GM06990 (cell line): ENCODE results near the gene SLC27A2.

Experiments
- DNase-seq: peaks from one replicate; pipeline ENCODE4 v3.0.0-alpha.2; 2011; ENCODE audit not compliant: insufficient read length; ENCODE audit errors: extremely low read depth
- H3K27me3 ChIP-seq: replicated peaks from 2 replicates; pipeline ENCODE4 v1.6.0; 2011; ENCODE audit warnings: low read length; ENCODE audit not compliant: control insufficient read depth, insufficient read depth
- H3K36me3 ChIP-seq: 2 replicates; pipeline ENCODE4 v1.5.1; 2011; ENCODE audit warnings: low read length; ENCODE audit not compliant: control insufficient read depth, insufficient read depth
- H3K4me3 ChIP-seq: replicated peaks from 2 replicates; pipeline ENCODE4 v1.5.1; 2011; ENCODE audit warnings: low read depth, mild to moderate bottlenecking, control low read depth, low read length
- TF ChIP-seq, protein P1 (sequence below): IDR thresholded peaks from 2 replicates; pipeline ENCODE4 v1.5.1; 2011; ENCODE audit warnings: low read length, control low read depth, mild to moderate bottlenecking, inconsistent platforms; ENCODE audit not compliant: insufficient read depth, poor library complexity, severe bottlenecking

SLC27A2 gene

DNA sequence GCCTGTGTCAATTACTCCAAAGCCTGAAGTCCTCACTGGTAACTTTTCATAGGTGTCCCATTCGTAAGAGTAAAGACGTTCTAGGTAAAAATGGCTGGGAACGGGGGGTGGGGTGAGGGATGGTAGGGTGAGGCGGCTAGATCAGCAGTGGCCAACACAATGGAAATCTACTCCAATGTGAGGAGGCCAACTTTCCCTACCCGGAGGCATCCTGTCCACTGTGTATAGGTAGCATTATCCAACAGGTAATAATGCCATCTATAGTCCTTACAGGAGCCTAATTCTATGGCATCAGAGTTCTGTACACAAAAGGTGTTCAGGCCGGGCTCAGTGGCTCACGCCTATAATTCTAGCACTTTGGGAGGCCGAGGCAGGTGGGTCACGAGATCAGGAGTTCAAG, 54.4 kb downstream of the SLC27A2 start:
- DNase-seq: no peak
- no peaks in the 10 kb centered on the region for H3K27me3 ChIP-seq
- no peak overlapping the region for H3K4me3 ChIP-seq
- TF ChIP-seq, protein P1, sequence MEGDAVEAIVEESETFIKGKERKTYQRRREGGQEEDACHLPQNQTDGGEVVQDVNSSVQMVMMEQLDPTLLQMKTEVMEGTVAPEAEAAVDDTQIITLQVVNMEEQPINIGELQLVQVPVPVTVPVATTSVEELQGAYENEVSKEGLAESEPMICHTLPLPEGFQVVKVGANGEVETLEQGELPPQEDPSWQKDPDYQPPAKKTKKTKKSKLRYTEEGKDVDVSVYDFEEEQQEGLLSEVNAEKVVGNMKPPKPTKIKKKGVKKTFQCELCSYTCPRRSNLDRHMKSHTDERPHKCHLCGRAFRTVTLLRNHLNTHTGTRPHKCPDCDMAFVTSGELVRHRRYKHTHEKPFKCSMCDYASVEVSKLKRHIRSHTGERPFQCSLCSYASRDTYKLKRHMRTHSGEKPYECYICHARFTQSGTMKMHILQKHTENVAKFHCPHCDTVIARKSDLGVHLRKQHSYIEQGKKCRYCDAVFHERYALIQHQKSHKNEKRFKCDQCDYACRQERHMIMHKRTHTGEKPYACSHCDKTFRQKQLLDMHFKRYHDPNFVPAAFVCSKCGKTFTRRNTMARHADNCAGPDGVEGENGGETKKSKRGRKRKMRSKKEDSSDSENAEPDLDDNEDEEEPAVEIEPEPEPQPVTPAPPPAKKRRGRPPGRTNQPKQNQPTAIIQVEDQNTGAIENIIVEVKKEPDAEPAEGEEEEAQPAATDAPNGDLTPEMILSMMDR: no peak
- H3K36me3 ChIP-seq: no peaks in the 10 kb centered on the region

DNA sequence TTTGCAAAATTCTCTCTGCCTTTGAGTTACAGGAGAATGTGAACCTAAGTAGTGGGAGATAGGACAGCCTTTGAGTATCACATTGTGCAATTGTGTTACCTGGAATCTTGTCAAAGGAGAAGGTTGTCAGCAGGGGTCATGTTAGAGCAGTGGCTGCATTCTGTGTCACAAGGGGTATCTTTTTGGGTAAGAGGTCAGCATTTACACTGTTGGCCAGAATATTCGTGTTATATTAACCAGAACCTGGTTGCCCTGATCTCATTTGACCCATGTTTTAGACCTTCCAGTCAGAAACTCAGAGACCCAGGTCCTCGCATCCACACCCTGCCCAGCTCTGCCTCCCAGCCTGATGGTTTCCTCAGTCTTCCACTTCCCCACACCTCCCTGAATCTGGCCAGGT, 56.3 kb downstream of the SLC27A2 start:
- Histone ChIP-seq H3K36me3 (no peaks in the 10 kb centered on the region), H3K27me3 (no peaks in the 10 kb centered on the region), H3K4me3 (no peak overlapping the region)
- TF ChIP-seq, protein P1: no peak
- DNase-seq: no peak

DNA sequence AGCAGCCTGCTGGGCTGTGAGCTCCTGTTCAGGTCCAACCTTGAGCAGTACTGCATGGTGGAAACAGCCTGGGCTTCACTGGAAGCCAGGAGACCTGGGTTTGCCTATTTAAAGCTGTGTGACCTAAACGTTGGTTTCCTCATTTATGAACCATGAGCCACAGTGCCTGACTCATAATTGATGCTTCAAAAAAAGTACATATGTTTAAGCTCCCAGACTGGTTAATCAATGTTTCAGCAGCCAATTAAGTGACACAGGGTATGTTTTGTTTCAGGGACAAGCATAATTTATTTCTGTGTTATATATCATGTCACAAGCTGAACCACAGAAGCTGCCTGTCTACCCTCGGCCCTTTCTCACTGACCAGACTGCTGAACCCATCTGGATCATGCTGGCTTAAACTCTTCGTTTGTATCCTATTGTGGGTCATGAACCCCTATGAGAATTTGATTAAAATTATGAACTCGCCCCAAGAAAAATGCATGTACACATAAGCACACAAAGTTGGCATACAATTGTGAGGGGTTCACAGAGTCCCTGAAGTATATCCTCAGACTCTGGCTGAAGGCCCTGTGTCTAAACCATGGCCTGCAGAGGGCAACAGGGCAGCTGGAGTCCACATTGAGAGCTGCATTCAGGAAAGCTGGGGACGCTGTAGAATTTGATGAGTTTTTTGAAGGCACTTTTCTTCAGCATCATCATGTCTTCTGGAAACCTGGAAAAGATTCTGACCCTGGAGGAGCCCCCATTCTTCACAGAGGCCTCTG, 59.9 kb downstream of the SLC27A2 start:
- TF ChIP-seq, protein P1: no peak
- DNase-seq: no peak
- Histone ChIP-seq H3K4me3 (no peak overlapping the region), H3K27me3 (no peaks in the 10 kb centered on the region), H3K36me3 (no peaks in the 10 kb centered on the region)

DNA sequence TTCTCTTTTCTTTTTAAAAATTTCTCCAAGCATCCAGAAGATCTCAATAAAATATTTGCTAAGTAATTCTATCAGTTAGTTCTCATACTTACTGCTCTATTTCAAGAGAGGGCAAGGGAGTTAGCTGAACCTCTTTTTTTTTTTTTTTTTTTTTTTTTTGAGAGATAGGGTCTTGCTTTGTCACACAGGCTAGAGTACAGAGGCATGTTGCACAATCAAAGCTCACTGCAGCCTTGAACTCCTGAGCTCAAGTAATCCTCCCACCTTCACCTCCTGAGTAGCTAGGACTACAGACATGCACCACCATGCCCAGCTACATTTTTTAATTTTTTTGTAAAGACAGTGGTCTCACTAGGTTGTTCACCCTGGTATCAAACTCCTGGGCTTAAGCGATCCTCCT, 62.2 kb downstream of the SLC27A2 start:
- no peak overlapping the region for H3K4me3 ChIP-seq
- TF ChIP-seq, protein P1: no peak
- DNase-seq: no peak
- no peaks in the 10 kb centered on the region for H3K27me3 ChIP-seq
- H3K36me3 ChIP-seq: no peaks in the 10 kb centered on the region

DNA sequence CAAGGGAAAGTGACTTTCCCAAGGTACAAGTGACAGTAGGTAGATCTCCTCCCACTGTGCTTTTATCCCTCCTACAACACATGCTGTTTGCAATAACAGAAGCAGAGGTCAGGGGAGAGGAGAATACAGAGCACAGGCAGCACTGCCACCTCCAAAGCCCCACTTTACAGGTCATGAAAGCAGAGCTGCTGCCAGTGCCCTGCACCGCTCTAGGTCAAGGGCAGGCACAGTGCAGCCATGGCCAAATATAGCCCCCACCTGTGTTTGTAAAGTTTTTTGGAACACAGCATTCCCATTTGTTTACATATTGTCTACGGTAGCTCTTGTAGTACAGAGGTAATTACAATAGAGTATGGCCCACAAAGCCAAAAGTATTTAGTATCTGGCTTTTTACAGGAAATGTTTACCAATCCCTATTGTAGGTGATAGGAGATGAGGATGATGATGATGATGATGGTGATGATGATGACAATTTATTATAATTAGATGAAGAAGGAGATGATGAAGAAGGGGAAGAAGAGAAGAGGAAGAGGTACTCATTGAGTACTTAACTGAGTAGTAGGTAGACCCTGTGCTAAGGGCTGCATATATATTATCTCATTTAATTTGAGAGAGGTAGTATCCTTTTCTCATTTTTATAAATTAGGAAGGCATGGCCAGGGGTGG, 63.1 kb downstream of the SLC27A2 start:
- H3K4me3 ChIP-seq: no peak overlapping the region
- DNase-seq: no peak
- H3K27me3 ChIP-seq: no peaks in the 10 kb centered on the region
- TF ChIP-seq, protein P1: no peak
- no peaks in the 10 kb centered on the region for H3K36me3 ChIP-seq
